Smooth muscle cell (in vitro differentiated cells): ENCODE data around the gene RNU6-9. TPM values are rescaled to one million over a fixed set of nuclear protein-coding genes. Genes with fewer than 3 reads are reported as not detected.

Experiments
- DNase-seq: peaks from one replicate; lab custom pipeline; 2025; ENCODE audit not compliant: unreplicated experiment; lab: John Stamatoyannopoulos, UW
- H2AFZ ChIP-seq: fragments of 200-600 bp; sonication (generic); 2 replicates; pipeline ENCODE4 v1.6.0; 2016; ENCODE audit warnings: antibody characterized with exemption, low read depth, mild to moderate bottlenecking
- H3F3A ChIP-seq: fragments of 200-600 bp; sonication (generic); 2 replicates; pipeline ENCODE4 v1.6.0; 2017; ENCODE audit warnings: antibody characterized with exemption, low read depth
- H3K27ac ChIP-seq: fragments of 200-600 bp; sonication (generic); 2 replicates; pipeline ENCODE4 v1.5.1; 2016; ENCODE audit warnings: low read depth, mild to moderate bottlenecking
- H3K27me3 ChIP-seq: fragments of 200-600 bp; sonication (generic); 2 replicates; pipeline ENCODE4 v1.6.1; 2016; ENCODE audit warnings: low read depth, mild to moderate bottlenecking
- H3K36me3 ChIP-seq: fragments of 200-600 bp; sonication (generic); 2 replicates; pipeline ENCODE4 v1.5.1; 2016; ENCODE audit warnings: low read depth
- H3K4me1 ChIP-seq: fragments of 200-600 bp; sonication (generic); 2 replicates; pipeline ENCODE4 v1.5.1; 2016; ENCODE audit warnings: low read depth
- H3K4me2 ChIP-seq: fragments of 200-600 bp; sonication (generic); 2 replicates; pipeline ENCODE4 v1.6.0; 2016; ENCODE audit warnings: mild to moderate bottlenecking
- H3K4me3 ChIP-seq: fragments of 200-600 bp; sonication (generic); 2 replicates; pipeline ENCODE4 v1.5.1; 2016; ENCODE audit warnings: mild to moderate bottlenecking
- H3K79me2 ChIP-seq: fragments of 200-600 bp; sonication (generic); 2 replicates; pipeline ENCODE4 v1.6.0; 2016; ENCODE audit warnings: low read depth, mild to moderate bottlenecking
- H3K9ac ChIP-seq: fragments of 200-600 bp; sonication (generic); 2 replicates; pipeline ENCODE4 v1.6.0; 2016; ENCODE audit warnings: low read depth
- H3K9me3 ChIP-seq: fragments of 200-600 bp; sonication (generic); replicated peaks from 2 replicates; pipeline ENCODE4 v1.5.1; 2016; ENCODE audit warnings: low read depth
- H4K20me1 ChIP-seq: fragments of 200-600 bp; sonication (generic); 2 replicates; pipeline ENCODE4 v1.6.0; 2016; ENCODE audit warnings: low read depth
- WGBS: methylation state at CpG from one replicate; pipeline ENCODE4 v1.1.7; 2016; ENCODE audit warnings: low lambda C conversion rate; 5-methylcytosine and 5-hydroxymethylcytosine counted together
- polyA plus RNA-seq: library from polyadenylated mRNA; unstranded; fragments of >200 nt; fragmentation: Nextera tagmentation; extraction: Ambion mirVana; gene quantifications from 2 replicates; pipeline ENCODE4 v1.2.1, GENCODE V29; 2016
- total RNA-seq: library from RNA; depleted of rRNA; stranded (reverse); fragments of >200 nt; gene quantifications from 2 replicates; pipeline ENCODE4 v1.2.3, GENCODE V29; 2014
- TF ChIP-seq, protein P1 (sequence below): fragments of 200-600 bp; sonication (generic); IDR thresholded peaks from 2 replicates; pipeline ENCODE4 v1.5.1; 2017; ENCODE audit warnings: borderline replicate concordance, mild to moderate bottlenecking, antibody characterized with exemption; ENCODE audit not compliant: insufficient read depth, poor library complexity, severe bottlenecking

Gene RNU6-9
- total and polyA plus RNA-seq, 2 experiments from 2014 or later = not detected

DNA sequence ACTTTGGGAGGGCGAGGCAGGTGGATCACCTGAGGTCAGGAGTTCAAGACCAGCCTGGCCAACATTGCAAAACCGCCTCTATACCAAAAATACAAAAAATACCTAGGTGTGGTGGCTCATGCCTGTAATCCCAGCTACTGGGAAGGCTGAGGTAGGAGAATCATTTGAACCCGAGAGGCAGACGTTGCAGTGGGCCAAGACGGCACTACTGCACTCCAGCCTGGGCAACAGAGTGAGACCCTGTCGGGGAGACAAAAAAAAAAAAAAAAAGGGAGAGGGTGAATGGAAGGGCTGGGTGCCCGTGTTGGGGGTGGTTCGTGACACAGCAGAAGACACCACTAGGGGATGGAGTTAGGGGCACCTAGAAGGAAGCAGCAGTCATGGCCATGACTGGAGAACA, 23.0 kb upstream of the RNU6-9 start:
- no peaks in the 10 kb centered on the region for H3F3A ChIP-seq
- peak overlapping the region; percentile 56 for H3K27ac ChIP-seq
- no peak overlapping the region for H3K9ac ChIP-seq
- H3K4me2 ChIP-seq = no peak overlapping the region
- H3K79me2 ChIP-seq = no peaks in the 10 kb centered on the region
- no peak overlapping the region for H3K4me3 ChIP-seq
- no peaks in the 10 kb centered on the region for H3K27me3 ChIP-seq
- no peaks in the 10 kb centered on the region for H3K4me1 ChIP-seq
- TF ChIP-seq, protein P1, sequence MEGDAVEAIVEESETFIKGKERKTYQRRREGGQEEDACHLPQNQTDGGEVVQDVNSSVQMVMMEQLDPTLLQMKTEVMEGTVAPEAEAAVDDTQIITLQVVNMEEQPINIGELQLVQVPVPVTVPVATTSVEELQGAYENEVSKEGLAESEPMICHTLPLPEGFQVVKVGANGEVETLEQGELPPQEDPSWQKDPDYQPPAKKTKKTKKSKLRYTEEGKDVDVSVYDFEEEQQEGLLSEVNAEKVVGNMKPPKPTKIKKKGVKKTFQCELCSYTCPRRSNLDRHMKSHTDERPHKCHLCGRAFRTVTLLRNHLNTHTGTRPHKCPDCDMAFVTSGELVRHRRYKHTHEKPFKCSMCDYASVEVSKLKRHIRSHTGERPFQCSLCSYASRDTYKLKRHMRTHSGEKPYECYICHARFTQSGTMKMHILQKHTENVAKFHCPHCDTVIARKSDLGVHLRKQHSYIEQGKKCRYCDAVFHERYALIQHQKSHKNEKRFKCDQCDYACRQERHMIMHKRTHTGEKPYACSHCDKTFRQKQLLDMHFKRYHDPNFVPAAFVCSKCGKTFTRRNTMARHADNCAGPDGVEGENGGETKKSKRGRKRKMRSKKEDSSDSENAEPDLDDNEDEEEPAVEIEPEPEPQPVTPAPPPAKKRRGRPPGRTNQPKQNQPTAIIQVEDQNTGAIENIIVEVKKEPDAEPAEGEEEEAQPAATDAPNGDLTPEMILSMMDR = no peak
- peaks cover 18% of the 10 kb centered on the region for H4K20me1 ChIP-seq
- H2AFZ ChIP-seq = no peak overlapping the region
- WGBS = 95% methylated on average over 8 of the region's 8 CpGs
- H3K36me3 ChIP-seq = no peaks in the 10 kb centered on the region
- no peak for DNase-seq
- H3K9me3 ChIP-seq = no peaks in the 10 kb centered on the region

DNA sequence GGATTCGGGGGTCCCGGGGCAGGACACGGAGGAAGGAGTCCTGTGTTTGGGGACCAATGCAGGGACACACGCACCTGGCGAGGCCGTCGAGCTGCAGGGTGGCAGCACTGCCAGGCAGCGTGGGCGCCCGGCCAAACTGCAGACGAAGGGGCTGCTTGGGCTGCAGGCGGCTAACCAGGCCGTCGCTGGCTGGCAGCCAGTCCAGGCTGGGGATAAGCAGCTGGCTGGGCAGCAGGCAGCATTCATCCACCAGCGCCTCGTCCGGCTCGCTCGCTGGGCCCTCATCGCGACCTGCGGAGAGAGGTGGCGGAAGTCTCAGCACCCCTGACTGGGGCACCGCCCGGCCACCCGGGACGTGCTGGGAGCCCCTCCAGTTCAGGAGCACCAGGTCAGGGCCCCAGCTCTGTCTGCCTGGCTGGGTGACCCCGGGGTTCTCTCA, 22.3 kb upstream of the RNU6-9 start:
- Histone ChIP-seq H2AFZ (no peak overlapping the region), H3K4me2 (no peak overlapping the region), H3K4me3 (no peak overlapping the region), H3K36me3 (no peaks in the 10 kb centered on the region), H3K9ac (no peak overlapping the region), H3K9me3 (no peaks in the 10 kb centered on the region), H3K27me3 (no peaks in the 10 kb centered on the region), H3K4me1 (no peaks in the 10 kb centered on the region), H3K79me2 (no peaks in the 10 kb centered on the region), H4K20me1 (peaks cover 18% of the 10 kb centered on the region), H3F3A (no peaks in the 10 kb centered on the region), H3K27ac (no peak overlapping the region)
- WGBS = 89% methylated on average over 18 of the region's 28 CpGs
- no peak for DNase-seq
- TF ChIP-seq, protein P1 = no peak

DNA sequence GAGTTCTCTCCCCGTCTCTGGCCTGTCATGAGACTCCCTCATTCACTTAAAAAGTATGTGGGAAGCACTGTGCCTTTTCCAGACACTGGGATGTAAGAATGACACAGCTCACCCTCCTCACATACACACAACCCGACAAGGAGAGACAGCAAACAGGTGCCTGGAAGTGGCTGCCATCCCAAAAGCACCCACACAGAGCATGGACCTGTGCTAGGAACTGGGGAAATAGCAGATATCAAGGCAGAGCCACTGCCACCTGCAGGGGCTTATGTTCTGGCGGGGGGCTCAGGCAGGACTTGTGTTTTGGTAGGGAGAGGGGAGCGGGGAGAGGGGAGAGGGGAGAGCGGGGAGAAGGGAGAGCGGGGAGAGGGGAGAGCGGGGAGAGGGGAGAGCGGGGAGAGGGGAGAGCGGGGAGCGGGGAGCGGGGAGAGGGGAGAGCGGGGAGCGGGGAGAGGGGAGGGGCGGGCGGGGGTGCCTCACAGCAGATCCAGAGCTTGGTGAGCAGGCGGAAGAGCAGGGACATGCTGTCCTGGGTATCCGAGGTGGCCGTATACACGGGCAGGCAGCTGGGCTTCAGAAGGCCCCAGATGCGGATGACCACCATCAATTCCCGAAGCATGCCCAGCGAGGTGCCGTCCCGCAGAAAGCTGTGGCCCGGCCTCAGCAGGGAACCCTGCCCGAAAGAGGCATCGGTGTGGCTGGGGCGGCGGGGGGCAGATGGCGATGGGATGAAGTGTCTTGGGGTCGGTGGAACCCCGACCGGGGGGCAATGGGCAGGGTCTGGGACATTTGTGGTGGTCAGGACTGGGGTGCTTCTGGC, 21.6 kb upstream of the RNU6-9 start:
- DNase-seq = no peak
- Histone ChIP-seq H3K4me3 (no peak overlapping the region), H3K27ac (no peak overlapping the region), H3K4me2 (no peak overlapping the region), H4K20me1 (peaks cover 18% of the 10 kb centered on the region), H3K9ac (no peak overlapping the region), H3K36me3 (no peaks in the 10 kb centered on the region), H3K4me1 (no peaks in the 10 kb centered on the region), H2AFZ (no peak overlapping the region), H3F3A (no peaks in the 10 kb centered on the region), H3K9me3 (no peaks in the 10 kb centered on the region), H3K79me2 (no peaks in the 10 kb centered on the region), H3K27me3 (no peaks in the 10 kb centered on the region)
- 87% methylated on average over 17 of the region's 33 CpGs for WGBS
- TF ChIP-seq, protein P1 = no peak
